ENCODE data around the gene VPS37D. TPM values are rescaled to one million over a fixed set of nuclear protein-coding genes. Genes with fewer than 3 reads are reported as not detected.

VPS37D gene
- total and polyA plus RNA-seq, 7 donors = 0.60 to 8.7 (median 2.6) TPM; not detected in 1

DNA sequence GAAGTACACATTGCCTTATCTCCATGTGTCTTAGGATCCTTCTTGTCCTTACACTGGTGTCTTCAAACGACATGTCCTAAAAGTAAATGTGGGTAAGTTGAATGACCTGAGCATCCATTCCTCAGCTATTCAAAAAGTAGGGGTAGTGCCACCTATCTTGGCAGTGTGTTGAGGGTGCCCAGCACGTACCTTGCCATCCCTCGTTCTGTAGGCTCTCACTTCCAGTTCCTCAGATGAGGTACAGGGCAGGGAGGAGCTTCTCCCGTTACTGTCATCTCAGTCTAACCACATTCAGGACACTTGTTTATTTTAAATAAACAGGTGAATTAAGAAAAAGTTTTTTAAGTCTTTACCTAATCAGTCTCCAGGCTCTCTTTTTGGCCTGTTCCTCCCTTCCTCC is 28.7 kb downstream of the VPS37D start:
- no peaks in the 10 kb centered on the region for H3K27me3 ChIP-seq
- H3K36me3 ChIP-seq = peaks cover 35 to 96% (median 50%) of the 10 kb centered on the region in 4 donors
- no peaks in the 10 kb centered on the region for H3K4me1 ChIP-seq
- no peak overlapping the region for H3K4me3 ChIP-seq
- WGBS, 2 donors = 87 to 89% methylated on average over 4 of the region's 4 CpGs
- TF ChIP-seq, protein P1, sequence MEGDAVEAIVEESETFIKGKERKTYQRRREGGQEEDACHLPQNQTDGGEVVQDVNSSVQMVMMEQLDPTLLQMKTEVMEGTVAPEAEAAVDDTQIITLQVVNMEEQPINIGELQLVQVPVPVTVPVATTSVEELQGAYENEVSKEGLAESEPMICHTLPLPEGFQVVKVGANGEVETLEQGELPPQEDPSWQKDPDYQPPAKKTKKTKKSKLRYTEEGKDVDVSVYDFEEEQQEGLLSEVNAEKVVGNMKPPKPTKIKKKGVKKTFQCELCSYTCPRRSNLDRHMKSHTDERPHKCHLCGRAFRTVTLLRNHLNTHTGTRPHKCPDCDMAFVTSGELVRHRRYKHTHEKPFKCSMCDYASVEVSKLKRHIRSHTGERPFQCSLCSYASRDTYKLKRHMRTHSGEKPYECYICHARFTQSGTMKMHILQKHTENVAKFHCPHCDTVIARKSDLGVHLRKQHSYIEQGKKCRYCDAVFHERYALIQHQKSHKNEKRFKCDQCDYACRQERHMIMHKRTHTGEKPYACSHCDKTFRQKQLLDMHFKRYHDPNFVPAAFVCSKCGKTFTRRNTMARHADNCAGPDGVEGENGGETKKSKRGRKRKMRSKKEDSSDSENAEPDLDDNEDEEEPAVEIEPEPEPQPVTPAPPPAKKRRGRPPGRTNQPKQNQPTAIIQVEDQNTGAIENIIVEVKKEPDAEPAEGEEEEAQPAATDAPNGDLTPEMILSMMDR (IDR thresholded peaks at IDR 0.05) = no peak
- TF ChIP-seq POLR2AphosphoS5 (IDR thresholded peaks at IDR 0.05) = no peak
- TF ChIP-seq POLR2A (IDR thresholded peaks at IDR 0.05) = no peak
- no peak for TF ChIP-seq EP300 (IDR thresholded peaks at IDR 0.05)
- no peak for DNase-seq
- intact Hi-C loops (cut with DNase I) = no loop called here
- H3K27ac ChIP-seq = no peak overlapping the region
- H3K9me3 ChIP-seq = no peaks in the 10 kb centered on the region

DNA sequence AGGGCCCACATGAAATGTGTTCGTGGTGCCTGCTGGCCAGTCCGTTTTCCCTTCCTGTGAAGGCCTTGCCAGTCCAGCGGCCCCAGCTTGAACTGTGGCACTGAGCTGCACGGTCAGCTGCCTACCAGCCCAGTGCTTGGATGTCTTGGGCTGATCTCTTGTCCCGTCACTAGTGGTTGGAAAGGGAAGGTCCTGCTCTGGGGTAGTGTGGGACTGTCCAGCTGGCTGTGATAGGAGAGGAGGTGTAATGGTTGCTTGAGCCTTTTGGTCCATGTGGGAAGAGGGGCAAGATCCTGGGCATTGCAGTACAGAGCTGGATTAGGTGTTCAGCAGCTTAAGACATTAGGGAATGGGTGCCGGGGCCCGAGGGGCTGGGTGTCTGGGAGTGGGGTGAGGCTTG is 30.8 kb downstream of the VPS37D start:
- intact Hi-C loops (cut with DNase I) = no loop called here
- H3K9me3 ChIP-seq = no peaks in the 10 kb centered on the region
- no peaks in the 10 kb centered on the region for H3K27me3 ChIP-seq
- H3K36me3 ChIP-seq = peaks cover 30 to 87% (median 39%) of the 10 kb centered on the region in 4 donors
- DNase-seq = no peak
- TF ChIP-seq POLR2AphosphoS5 (IDR thresholded peaks at IDR 0.05) (no peak), POLR2A (IDR thresholded peaks at IDR 0.05) (no peak), EP300 (IDR thresholded peaks at IDR 0.05) (no peak)
- TF ChIP-seq, protein P1 (IDR thresholded peaks at IDR 0.05) = no peak
- H3K4me1 ChIP-seq = peaks cover 0 to 2% (median under 1%) of the 10 kb centered on the region in 4 donors
- 88 to 92% methylated on average over 7 of the region's 7 CpGs for WGBS, 2 donors
- H3K27ac ChIP-seq = no peak overlapping the region
- no peak overlapping the region for H3K4me3 ChIP-seq

DNA sequence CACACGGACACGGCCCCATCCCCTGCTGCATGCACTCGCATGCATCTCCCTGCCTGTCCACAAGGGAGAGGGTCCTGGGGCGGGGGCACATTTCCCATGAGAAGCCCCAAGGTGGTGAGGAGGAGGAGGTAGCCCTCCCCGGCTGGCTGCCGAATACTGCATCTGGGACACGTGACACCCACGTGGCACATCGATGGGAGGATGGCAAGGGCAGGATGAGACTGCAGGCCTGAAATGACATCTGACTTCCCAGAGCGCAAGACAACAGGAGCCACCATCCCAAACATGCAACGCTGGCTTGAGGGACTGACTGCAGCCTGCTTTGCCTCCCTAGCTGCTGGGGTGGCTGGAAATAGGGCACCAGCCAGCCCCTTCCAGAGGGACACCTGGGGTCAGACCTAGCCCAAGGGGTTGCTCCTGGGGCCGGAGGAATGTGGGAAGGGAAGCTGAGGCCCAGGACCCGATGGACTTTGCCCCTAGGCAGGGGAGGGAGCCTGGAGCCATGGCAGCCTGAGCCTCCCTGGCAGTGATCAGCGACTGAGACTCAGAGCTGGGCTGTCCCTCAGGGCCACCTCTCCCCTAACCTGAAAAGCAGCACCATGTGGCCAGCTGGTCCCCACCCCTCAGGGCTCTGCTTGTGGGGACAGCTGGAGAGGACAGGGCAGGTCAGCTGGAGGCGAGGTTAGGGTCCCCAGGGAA is 31.9 kb downstream of the VPS37D start:
- Histone ChIP-seq H3K36me3 (peaks cover 21 to 76% (median 31%) of the 10 kb centered on the region in 4 donors), H3K27me3 (no peaks in the 10 kb centered on the region), H3K4me1 (peaks cover 0 to 13% (median 12%) of the 10 kb centered on the region in 4 donors), H3K4me3 (no peak overlapping the region), H3K9me3 (no peaks in the 10 kb centered on the region), H3K27ac (no peak overlapping the region)
- no peak for DNase-seq
- 77 to 85% methylated on average over 15 of the region's 15 CpGs for WGBS, 2 donors
- intact Hi-C loops (cut with DNase I) = no loop called here
- TF ChIP-seq EP300 (IDR thresholded peaks at IDR 0.05) (no peak), POLR2A (IDR thresholded peaks at IDR 0.05) (no peak)
- TF ChIP-seq, protein P1 (IDR thresholded peaks at IDR 0.05) = no peak

DNA sequence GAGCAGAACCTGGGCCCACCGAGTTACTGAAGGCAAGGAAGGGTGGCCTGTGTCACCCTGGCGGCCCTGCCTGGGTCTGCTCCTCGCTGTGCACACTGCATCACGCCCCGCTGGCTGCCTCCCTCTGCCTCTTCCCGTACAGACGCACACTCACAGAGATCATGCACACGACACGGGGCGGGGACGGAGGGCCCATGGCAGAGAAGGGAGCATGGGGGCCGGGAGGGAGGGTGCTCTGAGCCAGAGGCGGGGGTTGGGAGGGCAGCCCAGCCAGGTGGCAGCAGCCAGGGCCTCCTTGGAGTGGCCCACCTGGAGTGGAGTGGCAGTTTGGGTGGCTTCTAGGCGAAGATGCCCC is 32.4 kb downstream of the VPS37D start:
- Histone ChIP-seq H3K27me3 (no peaks in the 10 kb centered on the region), H3K36me3 (peaks cover 18 to 70% (median 31%) of the 10 kb centered on the region in 4 donors)
- intact Hi-C loops (cut with DNase I) = no loop called here

More for the DNA sequence above, 32.4 kb downstream of the VPS37D start:
- H3K27ac ChIP-seq = no peak overlapping the region
- DNase-seq = no peak
- H3K4me1 ChIP-seq = peaks cover 0 to 18% (median 17%) of the 10 kb centered on the region in 4 donors
- H3K4me3 ChIP-seq = no peak overlapping the region
- whole genome bisulfite sequencing, 2 donors = 85 to 89% methylated on average over 14 of the region's 14 CpGs
- no peaks in the 10 kb centered on the region for H3K9me3 ChIP-seq
- TF ChIP-seq POLR2AphosphoS5 (IDR thresholded peaks at IDR 0.05) = no peak
- no peak for TF ChIP-seq POLR2A (IDR thresholded peaks at IDR 0.05)
- no peak for TF ChIP-seq EP300 (IDR thresholded peaks at IDR 0.05)
- TF ChIP-seq, protein P1 (IDR thresholded peaks at IDR 0.05) = no peak

Measured in sigmoid colon (tissue), 7 donors.